Subcutaneous abdominal adipose tissue (tissue), 5 donors: ENCODE results near the gene KRTAP5-2.
"Not testable (repeated sequence)": the region's sequence is repeated elsewhere in the genome, so short reads cannot be mapped to it uniquely, and the experiment has no call there.

Source experiments
- H3K27ac ChIP-seq: one replicate; pipeline ENCODE4 v1.7.0; 2013; ENCODE audit warnings: low read depth, mild to moderate bottlenecking, inconsistent platforms, low read length, moderate library complexity
- H3K27me3 ChIP-seq, 5 donors: one replicate each; pipeline ENCODE4 v1.7.0; 2013; ENCODE audit warnings: low read length in 5 of 5, inconsistent platforms in 1 of 5; ENCODE audit not compliant: control insufficient read depth in 5 of 5, insufficient read depth in 4 of 5
- H3K36me3 ChIP-seq, 5 donors: one replicate each; pipeline ENCODE4 v1.7.0; 2013; ENCODE audit warnings: low read length in 5 of 5; ENCODE audit not compliant: control insufficient read depth in 5 of 5, insufficient read depth in 5 of 5
- H3K4me1 ChIP-seq, 5 donors: one replicate each; pipeline ENCODE4 v1.7.0; 2013; ENCODE audit warnings: low read length in 5 of 5, mild to moderate bottlenecking in 3 of 5, moderate library complexity in 1 of 5; ENCODE audit not compliant: control insufficient read depth in 5 of 5, insufficient read depth in 5 of 5
- H3K4me3 ChIP-seq, 5 donors: one replicate each; pipeline ENCODE4 v1.7.0; 2013; ENCODE audit warnings: low read length in 5 of 5, low read depth in 1 of 5
- H3K9ac ChIP-seq, 5 donors: one replicate each; pipeline ENCODE4 v1.7.0; 2013; ENCODE audit warnings: low read length in 5 of 5, mild to moderate bottlenecking in 4 of 5, moderate library complexity in 3 of 5
- H3K9me3 ChIP-seq, 5 donors: one replicate each; pipeline ENCODE4 v1.7.0; 2013; ENCODE audit warnings: low read length in 5 of 5; ENCODE audit not compliant: control insufficient read depth in 5 of 5
- donor health status: healthy.
- donor health status: healthy.
- donor health status: healthy.
- donor health status: healthy.
- donor health status: healthy.

The KRTAP5-2 gene

DNA sequence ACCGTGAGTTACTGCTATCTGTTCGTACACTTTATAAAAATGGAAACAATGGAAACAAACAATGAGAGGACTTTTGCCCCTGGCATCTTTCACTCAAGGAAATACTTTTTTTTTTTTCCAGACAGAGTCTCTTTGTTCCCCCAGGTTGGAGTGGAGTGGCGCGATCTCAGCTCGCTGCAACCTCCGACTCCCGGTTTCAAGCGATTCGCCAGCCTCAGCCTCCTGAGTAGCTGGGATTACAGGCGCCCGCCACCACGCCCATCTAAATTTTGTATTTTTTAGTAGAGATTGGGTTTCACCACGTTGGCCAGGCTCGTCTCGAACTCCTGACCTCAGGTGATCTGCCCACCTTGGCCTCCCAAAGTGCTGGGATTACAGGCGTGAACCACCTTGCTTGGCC lies 22.3 kb downstream of the KRTAP5-2 start:
- not testable (repeated sequence) for H3K27ac ChIP-seq, H3K9ac ChIP-seq, H3K36me3 ChIP-seq, H3K27me3 ChIP-seq, H3K4me3 ChIP-seq
- peaks cover 0 to 30% (median 21%) of the 10 kb centered on the region in 5 donors for H3K4me1 ChIP-seq
- peaks cover 0 to 13% (median 7%) of the 10 kb centered on the region in 5 donors for H3K9me3 ChIP-seq

- Histone ChIP-seq H3K4me3 (no peak overlapping the region), H3K27me3 (no peaks in the 10 kb centered on the region), H3K4me1 (peaks cover 2 to 38% (median 29%) of the 10 kb centered on the region in 5 donors), H3K9me3 (peaks cover 0 to 13% (median 7%) of the 10 kb centered on the region in 5 donors), H3K36me3 (no peaks in the 10 kb centered on the region), H3K9ac (no peak overlapping the region), H3K27ac (no peak overlapping the region)
Measured at GRCh38 chr11:1574933-1575242, 23.2 kb downstream of the KRTAP5-2 start.

DNA sequence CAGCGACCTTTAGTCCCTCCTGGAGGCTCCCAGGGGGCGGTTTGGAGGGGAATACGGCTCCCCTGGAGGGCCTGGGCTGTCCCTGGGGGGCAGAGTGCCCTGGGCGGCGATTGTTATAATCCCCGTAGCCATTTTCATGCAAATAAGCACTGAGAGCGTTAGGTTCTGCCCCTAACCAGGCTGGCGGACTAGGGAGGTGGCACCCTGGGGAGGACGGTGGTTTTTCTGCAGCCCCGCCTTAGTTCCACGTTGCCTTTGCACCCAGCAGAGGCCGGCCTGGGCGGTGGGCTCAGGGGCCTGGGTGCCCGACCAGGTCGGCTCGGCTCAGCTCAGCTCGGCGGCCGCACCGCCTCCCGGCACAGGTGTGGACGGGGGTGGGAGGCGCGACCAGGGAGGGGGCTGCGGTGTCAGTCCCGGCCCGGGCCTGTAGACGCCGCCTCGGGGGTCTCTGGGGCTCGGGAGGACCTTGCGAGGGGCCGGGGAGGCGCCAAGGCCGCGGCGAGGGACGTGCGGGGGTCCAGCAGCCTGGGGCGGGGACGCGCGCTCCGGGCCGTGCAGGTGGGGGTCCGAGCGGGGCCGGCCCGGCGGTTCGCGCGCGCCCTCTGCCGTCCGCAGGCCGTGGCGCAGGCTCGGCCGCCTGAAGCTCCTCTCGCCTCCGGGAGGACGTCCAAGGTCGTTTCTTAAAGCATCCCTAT lies 23.7 kb downstream of the KRTAP5-2 start:
- no peak overlapping the region for H3K27ac ChIP-seq
- peak overlapping the region in 2 of 5 donors; percentile 4 to 38 for H3K9ac ChIP-seq
- peak overlapping the region in 3 of 5 donors; percentile 22 to 47 (median 28) for H3K4me3 ChIP-seq

GRCh38 chr11:1573903-1574237 lies 24.2 kb downstream of the KRTAP5-2 start:
- H3K9ac ChIP-seq = peak overlapping the region in 2 of 5 donors; percentile 38 to 45
- peaks cover 2 to 48% (median 39%) of the 10 kb centered on the region in 5 donors for H3K4me1 ChIP-seq
- no peak overlapping the region for H3K27ac ChIP-seq
- H3K4me3 ChIP-seq = peak overlapping the region in 3 of 5 donors; percentile 22 to 47 (median 28)
- no peaks in the 10 kb centered on the region for H3K27me3 ChIP-seq
- H3K36me3 ChIP-seq = peaks cover 0 to 7% (median 0%) of the 10 kb centered on the region in 5 donors
- H3K9me3 ChIP-seq = peaks cover 0 to 10% (median 7%) of the 10 kb centered on the region in 5 donors

More for the DNA sequence above, 23.7 kb downstream of the KRTAP5-2 start:
- peaks cover 2 to 44% (median 34%) of the 10 kb centered on the region in 5 donors for H3K4me1 ChIP-seq
- H3K9me3 ChIP-seq = peaks cover 0 to 13% (median 7%) of the 10 kb centered on the region in 5 donors
- H3K27me3 ChIP-seq = no peaks in the 10 kb centered on the region
- H3K36me3 ChIP-seq = peaks cover 0 to 2% (median 0%) of the 10 kb centered on the region in 5 donors

DNA sequence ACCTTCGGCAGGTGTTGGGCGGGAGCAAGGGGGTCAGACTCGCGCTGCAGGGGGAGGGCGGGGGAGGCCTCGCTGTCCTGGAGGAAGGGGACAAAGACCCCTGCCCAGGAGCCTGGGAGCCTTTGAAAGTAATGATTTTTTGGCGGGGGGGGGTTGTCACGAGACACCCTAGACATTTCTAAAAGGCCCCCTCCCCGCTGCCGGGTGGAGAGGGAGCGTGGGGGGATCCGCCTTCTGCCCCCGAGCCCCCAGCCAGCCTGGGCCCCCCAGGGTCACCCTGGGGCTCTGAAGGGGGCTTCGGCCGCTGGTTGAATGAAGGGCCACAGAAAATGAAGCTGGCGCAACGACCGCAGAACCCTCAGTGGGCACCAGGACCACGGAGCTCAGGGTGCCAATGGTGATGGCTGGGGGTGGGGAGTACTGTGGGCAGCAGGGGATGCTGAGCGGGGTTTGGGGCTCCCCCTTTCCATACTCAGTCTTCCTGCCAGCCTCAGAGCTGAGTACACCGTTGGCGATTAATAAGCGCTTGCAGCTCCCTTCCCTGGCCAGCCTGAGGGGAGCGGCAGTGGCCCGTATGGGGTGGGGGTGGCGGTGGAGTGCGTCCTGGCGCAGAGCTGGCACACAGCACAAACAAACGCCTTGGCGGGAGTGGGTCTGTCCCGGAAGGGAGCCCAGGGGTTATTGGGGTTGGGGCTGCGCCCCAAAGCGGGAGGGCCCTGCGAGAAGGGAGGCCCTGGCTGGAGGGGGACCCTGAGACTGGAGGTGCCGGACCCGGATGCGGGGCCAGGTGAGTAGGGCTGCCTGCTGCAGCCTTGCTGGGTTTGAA lies 24.8 kb downstream of the KRTAP5-2 start:
- peaks cover 0 to 5% (median 3%) of the 10 kb centered on the region in 5 donors for H3K9me3 ChIP-seq
- H3K27ac ChIP-seq = no peak overlapping the region
- H3K4me3 ChIP-seq = peak overlapping the region in 2 of 5 donors; percentile 22 to 49
- peak overlapping the region in 2 of 5 donors; percentile 38 to 45 for H3K9ac ChIP-seq
- H3K27me3 ChIP-seq = no peaks in the 10 kb centered on the region
- peaks cover 2 to 48% (median 40%) of the 10 kb centered on the region in 5 donors for H3K4me1 ChIP-seq
- H3K36me3 ChIP-seq = peaks cover 0 to 8% (median 0%) of the 10 kb centered on the region in 5 donors

- Histone ChIP-seq H3K4me1 (peaks cover 2 to 48% (median 42%) of the 10 kb centered on the region in 5 donors), H3K36me3 (peaks cover 0 to 8% (median 0%) of the 10 kb centered on the region in 5 donors), H3K27ac (no peak within 1 kb of the TSS), H3K9ac (peak within 1 kb of the TSS in 4 of 5 donors; percentile 64 to 84 (median 66)), H3K9me3 (no peaks in the 10 kb centered on the region), H3K4me3 (peak within 1 kb of the TSS in 4 of 5 donors; percentile 57 to 74 (median 64)), H3K27me3 (no peaks in the 10 kb centered on the region)
Measured at GRCh38 chr11:1572197-1573076, 25.7 kb downstream of the KRTAP5-2 start, which contains the start of gene DUSP8. Gene DUSP8 (minus strand): TSS chr11:1572271. CDS start chr11:1565826, 6,445 bp downstream.

- no peaks in the 10 kb centered on the region for H3K9me3 ChIP-seq
- peak overlapping the region in 2 of 5 donors; percentile 64 to 67 for H3K9ac ChIP-seq
- peak overlapping the region in 4 of 5 donors; percentile 57 to 74 (median 64) for H3K4me3 ChIP-seq
- H3K27me3 ChIP-seq = no peaks in the 10 kb centered on the region
- no peak overlapping the region for H3K27ac ChIP-seq
- H3K36me3 ChIP-seq = peaks cover 0 to 8% (median 0%) of the 10 kb centered on the region in 5 donors
- H3K4me1 ChIP-seq = peaks cover 2 to 48% (median 43%) of the 10 kb centered on the region in 5 donors
Measured at GRCh38 chr11:1571760-1572196, 26.3 kb downstream of the KRTAP5-2 start.

DNA sequence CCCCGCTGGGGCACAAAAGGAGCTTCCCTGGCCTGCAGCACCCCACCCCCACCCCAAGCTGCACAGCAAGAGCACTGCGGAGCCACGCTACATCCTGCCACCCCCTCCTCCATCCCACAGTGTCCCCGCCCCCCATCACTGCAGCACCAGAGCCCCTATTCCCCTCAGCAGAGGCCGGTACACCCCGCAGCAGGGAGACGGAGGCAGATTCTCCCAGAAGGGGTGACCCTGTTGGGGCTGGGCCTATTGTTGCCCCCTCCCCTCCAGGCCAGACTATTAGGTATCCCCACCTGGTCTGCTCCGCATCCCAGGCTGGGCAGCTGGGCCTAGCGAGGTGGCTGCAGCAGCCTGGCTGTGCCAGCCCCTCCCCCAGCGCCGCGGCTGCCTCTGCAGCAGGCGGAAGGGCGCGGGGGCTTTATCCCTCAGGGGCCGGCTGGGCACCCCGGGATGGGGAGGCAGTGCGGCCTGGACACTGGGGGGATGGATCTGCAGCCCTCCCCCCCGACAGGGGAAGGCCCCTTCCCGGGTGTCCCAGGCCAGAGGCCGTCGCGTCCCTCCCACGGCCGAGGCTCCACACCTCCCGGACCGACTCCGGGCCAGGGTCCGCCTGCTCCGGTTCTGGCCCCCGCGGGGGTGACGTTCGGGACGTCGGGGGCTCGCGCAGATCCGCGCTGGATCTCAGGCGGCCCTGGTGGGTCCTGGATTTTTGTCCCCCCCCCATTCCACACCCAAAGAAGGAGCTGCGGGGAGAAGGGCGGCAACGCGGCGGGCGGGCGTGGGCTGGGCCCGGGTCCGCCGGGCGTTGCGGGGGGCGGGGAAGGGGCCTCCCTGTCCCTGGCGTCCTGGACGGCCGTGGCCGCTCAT lies 27.0 kb downstream of the KRTAP5-2 start:
- Histone ChIP-seq H3K4me1 (peaks cover 2 to 48% (median 43%) of the 10 kb centered on the region in 5 donors), H3K36me3 (peaks cover 0 to 8% (median 0%) of the 10 kb centered on the region in 5 donors), H3K4me3 (peak overlapping the region in 4 of 5 donors; percentile 57 to 74 (median 64)), H3K27ac (no peak overlapping the region), H3K9me3 (no peaks in the 10 kb centered on the region), H3K9ac (peak overlapping the region in 4 of 5 donors; percentile 64 to 84 (median 66)), H3K27me3 (no peaks in the 10 kb centered on the region)
